PFSK-1 (cell line): Measurements from ENCODE around the gene ABCC1.

Source experiments
- FOXP2 ChIP-seq: optimal IDR thresholded peaks from 2 replicates; pipeline ENCODE3; 2011; ENCODE audit warnings: borderline replicate concordance, control low read depth, inconsistent platforms; ENCODE audit not compliant: insufficient read depth; ENCODE audit errors: extremely low read length, extremely low read depth
- POLR2AphosphoS5 ChIP-seq: IDR thresholded peaks from 2 replicates; pipeline ENCODE4 v1.6.1; 2012; ENCODE audit warnings: low read depth, mild to moderate bottlenecking, control low read depth, low read length, moderate library complexity
- SIN3A ChIP-seq: IDR thresholded peaks from 2 replicates; pipeline ENCODE4 v1.6.1; 2012; ENCODE audit warnings: mild to moderate bottlenecking, low read length, moderate library complexity, borderline replicate concordance; ENCODE audit not compliant: insufficient read depth
- TAF1 ChIP-seq: IDR thresholded peaks from 2 replicates; pipeline ENCODE4 v1.6.1; 2012; ENCODE audit warnings: low read length, control low read depth, borderline replicate concordance; ENCODE audit not compliant: insufficient read depth
- TF ChIP-seq, protein P1 (sequence below), 2 experiments: IDR thresholded peaks; 2 replicates each; pipeline versions ENCODE4 v1.6.1 to v1.8.0; 2011 to 2012; ENCODE audit warnings: low read depth in 2 of 2, low read length in 2 of 2, control low read depth in 1 of 2, inconsistent platforms in 1 of 2, mild to moderate bottlenecking in 1 of 2, moderate library complexity in 1 of 2; ENCODE audit not compliant: insufficient read depth in 1 of 2

ABCC1 gene

DNA sequence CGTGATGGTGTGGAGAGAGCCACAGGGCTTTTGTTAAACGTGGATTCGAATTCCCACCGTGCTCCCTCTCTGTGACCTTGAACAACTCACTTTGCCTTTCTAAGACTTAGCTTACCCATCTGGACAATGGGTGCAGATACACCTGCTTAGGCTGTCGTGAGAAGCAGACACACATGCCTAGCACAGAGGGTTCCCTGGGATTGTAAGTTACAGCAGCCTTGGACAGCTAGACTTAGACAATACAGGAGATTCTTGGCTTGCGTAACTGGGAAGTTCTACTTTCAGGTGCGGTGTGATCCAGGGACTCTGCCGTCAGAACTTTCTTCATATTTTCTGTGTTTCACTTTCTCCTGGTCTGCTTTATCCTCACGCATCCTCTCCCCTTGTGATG, 127.0 kb downstream of the ABCC1 start:
- TF ChIP-seq FOXP2, result no peak
- no peak for TF ChIP-seq TAF1
- no peak for TF ChIP-seq POLR2AphosphoS5
- TF ChIP-seq, protein P1, sequence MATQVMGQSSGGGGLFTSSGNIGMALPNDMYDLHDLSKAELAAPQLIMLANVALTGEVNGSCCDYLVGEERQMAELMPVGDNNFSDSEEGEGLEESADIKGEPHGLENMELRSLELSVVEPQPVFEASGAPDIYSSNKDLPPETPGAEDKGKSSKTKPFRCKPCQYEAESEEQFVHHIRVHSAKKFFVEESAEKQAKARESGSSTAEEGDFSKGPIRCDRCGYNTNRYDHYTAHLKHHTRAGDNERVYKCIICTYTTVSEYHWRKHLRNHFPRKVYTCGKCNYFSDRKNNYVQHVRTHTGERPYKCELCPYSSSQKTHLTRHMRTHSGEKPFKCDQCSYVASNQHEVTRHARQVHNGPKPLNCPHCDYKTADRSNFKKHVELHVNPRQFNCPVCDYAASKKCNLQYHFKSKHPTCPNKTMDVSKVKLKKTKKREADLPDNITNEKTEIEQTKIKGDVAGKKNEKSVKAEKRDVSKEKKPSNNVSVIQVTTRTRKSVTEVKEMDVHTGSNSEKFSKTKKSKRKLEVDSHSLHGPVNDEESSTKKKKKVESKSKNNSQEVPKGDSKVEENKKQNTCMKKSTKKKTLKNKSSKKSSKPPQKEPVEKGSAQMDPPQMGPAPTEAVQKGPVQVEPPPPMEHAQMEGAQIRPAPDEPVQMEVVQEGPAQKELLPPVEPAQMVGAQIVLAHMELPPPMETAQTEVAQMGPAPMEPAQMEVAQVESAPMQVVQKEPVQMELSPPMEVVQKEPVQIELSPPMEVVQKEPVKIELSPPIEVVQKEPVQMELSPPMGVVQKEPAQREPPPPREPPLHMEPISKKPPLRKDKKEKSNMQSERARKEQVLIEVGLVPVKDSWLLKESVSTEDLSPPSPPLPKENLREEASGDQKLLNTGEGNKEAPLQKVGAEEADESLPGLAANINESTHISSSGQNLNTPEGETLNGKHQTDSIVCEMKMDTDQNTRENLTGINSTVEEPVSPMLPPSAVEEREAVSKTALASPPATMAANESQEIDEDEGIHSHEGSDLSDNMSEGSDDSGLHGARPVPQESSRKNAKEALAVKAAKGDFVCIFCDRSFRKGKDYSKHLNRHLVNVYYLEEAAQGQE (IDR thresholded peaks at IDR 0.05; ENCODE audit: insufficient read depth in 1 of 2, low read depth in 2 of 2, low read length in 2 of 2), result no peak

DNA sequence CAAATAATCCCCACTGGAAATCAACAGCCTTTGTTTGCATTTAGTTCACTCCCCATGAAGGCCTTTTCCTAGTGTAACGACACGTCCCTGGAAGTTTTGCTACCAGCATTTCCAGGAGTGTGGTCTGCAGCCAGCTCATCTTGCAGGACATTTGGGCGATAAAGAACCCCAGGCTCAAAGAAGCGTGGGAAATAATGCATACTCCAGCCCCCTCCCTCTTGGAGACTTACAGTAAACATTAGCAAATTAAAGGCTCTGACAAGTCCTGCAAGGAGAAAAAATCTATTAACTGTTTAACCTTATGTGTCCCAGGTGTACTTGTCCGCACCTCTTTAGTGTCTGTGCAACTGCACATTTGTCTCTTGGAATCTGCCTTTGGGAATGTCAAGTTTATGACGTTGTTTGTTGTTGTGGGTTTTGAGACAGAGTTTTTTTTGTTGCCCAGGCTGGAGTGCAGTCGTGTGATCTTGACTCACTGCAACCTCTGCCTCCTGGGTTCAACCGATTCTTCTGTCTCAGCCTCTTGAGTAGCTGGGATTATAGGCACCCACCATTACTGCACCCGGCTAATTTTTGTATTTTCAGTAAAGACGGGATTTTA, 131.1 kb downstream of the ABCC1 start:
- TF ChIP-seq SIN3A (no peak), POLR2AphosphoS5 (no peak), TAF1 (no peak), FOXP2 (no peak)
- TF ChIP-seq, protein P1 (IDR thresholded peaks at IDR 0.05; ENCODE audit: insufficient read depth in 1 of 2, low read depth in 2 of 2, low read length in 2 of 2), result no peak

DNA sequence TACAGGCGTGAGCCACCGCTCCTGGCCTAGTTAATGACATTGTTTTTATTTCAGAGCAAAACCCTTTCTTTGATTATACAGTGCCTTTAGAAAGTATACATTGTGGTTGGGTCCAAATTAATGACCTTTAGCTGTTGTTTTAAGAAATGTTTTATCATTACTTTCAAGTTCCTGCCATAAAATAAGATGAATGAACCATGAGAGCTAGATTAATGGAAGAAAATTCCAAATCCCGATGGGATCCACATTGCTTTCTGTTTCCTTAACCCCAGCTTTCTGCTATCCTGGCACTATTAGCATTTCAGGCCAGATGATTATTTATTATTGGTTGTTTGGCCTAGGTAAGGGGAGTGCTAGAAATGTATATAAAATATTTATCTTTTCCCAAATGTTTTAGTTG, 131.7 kb downstream of the ABCC1 start:
- TF ChIP-seq TAF1 (no peak), FOXP2 (no peak), POLR2AphosphoS5 (no peak), SIN3A (no peak)
- TF ChIP-seq, protein P1 (IDR thresholded peaks at IDR 0.05; ENCODE audit: insufficient read depth in 1 of 2, low read depth in 2 of 2, low read length in 2 of 2), result no peak

DNA sequence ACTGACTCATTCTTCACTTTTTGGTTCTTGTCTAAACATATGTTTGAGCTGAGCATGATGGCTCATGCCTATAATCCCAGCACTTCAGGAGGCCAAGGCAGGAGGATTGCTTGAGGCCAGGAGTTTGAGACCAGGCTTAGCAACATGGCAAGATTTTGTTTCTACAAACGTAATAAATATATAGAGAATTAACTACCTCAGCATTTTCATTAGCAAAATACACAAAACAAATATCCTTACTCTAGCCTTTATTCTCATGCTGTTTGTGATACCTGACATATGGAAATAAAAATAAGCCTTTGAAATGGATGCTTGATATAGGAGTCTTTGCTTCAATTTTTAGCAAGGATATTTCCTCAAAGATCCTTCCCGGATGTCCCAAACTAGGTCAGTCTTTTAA, 132.8 kb downstream of the ABCC1 start:
- TF ChIP-seq FOXP2 (no peak), SIN3A (no peak)
- TF ChIP-seq, protein P1 (IDR thresholded peaks at IDR 0.05; ENCODE audit: insufficient read depth in 1 of 2, low read depth in 2 of 2, low read length in 2 of 2), result no peak

DNA sequence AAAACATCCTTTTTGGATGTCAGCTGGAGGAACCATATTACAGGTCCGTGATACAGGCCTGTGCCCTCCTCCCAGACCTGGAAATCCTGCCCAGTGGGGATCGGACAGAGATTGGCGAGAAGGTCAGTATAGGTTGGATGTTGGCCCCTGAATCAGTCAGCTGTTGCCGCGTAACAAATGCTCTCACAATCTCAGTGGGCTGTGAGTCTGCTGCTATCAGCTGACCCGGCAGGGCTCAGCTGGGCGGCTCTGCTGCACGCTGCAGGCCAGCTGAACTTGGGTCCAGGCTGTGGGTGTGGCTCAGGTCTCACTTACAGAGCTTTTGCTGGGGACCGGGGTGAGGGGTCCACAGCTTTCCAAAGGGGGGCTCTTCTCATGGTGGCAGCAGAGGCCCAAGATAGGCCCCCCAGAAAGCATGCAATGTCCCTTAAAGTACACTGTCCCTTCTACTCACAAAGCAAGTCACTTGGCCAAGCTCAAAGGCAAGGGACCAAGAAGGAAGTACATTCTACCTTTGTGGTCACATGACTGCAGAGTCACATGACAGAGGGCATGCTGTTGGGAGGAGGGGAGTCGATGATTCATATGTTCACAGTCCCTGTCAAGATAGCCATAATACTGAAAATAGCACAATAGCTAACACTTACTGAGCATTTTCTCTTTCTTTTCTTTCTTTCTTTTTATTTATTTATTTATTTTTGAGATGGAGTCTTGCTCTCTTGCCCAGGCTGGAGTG, 134.2 kb downstream of the ABCC1 start:
- TF ChIP-seq POLR2AphosphoS5 (no peak), SIN3A (no peak), TAF1 (no peak), FOXP2 (no peak)
- TF ChIP-seq, protein P1 (IDR thresholded peaks at IDR 0.05; ENCODE audit: insufficient read depth in 1 of 2, low read depth in 2 of 2, low read length in 2 of 2), result no peak
